ENCODE results near the gene SRPX.

SRPX gene

DNA sequence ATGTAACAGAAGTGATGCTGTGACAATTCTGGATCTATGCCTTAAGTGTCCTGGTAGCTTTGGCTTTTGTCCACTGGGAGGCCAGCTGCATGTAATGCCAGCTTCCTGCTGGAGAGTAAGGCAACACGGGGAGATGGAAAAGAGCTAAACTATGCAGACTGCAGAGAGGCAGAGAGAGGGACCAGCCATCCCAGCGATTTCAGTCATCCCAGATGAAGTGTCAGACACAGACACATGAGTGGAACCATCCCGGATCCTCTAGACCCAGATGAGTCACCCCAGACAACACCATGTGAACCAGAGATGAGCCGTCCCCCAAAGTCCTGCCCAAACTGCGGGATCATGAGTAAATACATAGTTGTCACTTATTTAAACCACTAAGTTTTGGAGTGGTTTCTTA is 14.6 kb downstream of the SRPX start:
- DNase-seq: no peak

DNA sequence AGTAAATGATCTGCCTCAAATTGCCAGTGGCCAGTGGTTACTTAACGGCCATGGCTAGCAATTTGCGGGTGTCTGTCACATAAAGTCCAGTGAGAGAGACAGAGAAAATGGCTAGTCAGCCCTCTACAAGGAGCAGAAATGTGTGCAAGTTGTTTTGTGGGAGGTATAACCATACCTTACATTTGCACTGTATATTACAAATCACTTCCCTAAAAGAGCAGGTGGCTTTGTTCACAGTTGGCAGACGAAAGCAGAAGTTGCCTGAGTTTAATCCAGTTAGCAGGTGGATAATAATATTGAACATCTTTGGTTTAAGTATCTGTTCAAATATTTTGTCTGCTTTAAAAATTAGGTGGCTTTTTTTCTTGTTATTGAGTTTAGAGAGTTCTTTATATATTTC is 15.6 kb downstream of the SRPX start:
- DNase-seq: no peak

DNA sequence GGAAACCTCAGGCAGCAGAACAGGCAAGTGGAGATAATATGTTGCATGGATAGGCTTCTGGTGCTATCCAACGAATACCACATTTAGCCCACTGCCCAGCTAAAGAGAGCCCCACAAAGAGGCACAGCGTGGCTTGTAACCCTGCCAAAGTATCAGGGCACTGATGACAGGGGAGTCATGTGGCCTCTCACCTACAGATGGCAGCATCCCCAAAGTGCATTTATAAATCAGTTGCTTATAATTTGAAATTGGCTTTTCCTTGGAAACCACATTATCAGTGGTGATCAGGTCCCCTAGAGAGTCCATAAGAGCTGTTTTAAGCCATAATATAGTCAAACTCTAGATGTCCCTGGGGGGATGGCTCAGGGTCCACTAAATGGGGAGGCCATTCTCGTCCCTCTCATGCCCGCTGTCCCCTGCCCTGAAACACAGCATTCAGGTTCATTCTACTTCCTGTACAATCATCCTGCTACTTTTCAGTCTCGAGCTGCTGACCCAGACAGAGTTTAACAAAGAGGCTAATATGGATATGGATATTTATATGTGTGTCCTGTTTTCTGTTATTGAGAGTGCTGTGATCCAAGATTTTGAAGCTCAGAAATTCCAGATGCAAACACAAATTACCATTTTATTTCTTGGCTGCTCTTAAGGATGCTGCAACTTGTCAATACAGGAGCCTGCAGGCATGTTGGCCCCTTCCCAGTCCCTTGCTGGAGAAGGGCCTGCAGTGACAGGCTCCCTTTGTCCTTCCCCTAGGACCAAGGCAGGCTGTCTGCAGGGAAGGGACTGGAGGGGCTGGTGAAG is 28.5 kb downstream of the SRPX start:
- no peak for DNase-seq

DNA sequence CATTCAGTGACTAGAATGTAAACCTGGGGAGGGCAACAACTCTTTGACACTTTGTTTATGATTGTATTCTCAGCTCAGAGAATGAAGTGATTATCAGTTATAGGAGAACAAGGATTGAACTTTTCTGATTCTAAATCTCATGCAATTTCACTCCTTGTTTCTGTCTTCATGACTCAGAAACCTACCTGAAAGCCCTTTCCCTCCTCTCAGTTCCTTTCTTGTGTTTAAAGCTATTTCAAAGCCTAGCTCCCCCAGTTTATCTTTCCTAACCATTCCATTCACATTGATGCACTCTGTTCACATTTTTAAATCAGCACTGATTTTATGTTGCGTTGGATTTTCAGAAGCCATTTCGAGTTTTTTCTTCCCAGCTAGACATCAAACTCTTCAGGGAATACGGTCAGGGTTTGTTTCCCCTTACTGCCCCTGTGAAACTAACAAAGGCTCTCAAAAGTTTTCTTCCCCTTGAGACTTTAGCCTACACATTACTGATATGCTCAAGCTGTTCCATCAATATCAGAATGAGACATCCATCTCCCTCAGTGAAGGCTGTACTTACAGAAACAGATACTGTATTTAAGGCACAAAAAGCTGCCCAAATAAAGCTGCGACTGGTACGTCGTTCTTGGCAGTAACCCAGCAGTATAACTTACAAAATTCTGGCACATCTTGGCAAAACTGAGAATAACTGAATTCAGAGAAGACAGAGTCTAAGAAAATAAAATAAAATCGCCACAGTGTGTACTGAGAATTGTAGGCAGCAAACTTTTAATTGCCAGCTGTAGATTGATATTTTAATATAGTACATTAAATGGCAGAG is 31.0 kb downstream of the SRPX start:
- no peak for DNase-seq

DNA sequence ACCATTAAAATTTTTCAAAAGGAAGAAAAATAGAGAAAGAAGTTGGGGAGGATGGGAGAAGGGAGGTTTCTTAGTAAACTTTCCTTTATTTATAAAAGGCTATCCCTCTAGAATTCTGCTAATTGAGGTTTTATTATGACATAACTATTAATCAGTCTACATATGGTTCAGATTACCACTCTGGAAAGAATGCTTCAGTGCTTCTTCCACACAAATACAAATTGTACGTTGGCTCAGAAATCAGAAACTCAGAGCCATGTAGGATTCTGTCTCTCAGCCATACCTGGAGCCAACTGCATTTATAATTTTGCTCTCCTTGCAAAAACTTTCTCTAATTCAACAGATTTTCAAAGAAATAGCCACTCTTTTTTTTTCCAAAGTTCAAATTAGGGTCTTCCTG is 37.1 kb downstream of the SRPX start:
- DNase-seq: no peak

DNA sequence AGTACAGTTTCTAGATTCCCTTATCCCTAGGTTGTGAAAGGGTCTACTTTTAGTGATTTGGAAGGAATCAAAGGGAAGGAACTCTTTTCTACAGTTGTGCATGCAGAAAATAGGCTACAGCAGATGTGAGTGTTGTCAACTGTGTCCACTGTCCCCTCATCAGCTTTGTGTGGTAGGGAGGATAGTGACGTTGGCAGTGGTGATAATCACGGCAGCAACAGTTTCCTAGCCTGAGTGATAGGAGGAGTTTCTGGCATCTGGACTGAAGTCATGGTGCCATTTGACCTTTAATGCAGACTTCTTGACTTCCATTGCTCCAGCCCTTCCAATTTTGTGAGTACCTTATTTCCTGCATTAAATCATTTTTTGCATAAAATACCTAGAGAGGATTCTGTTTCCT is 39.3 kb downstream of the SRPX start:
- DNase-seq: no peak

DNA sequence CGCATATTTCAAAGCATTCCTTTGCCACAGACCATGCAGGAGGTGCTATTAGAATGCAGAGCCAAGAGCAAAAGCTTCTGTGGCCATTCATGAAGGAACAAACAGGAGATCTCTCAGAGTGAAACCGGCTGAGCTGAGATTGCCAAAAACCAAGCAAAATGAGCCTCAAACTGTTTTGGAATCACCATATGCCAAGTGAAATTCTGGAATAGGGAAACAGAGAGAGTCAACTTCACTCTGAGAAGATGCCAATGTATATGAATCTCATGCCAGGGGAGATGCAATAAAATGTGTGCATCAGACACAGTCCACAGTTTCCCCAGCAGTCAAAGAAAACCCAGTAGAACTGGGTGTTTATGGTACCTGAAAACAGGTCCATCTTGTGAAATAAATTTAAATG is 42.3 kb downstream of the SRPX start:
- DNase-seq: no peak

DNA sequence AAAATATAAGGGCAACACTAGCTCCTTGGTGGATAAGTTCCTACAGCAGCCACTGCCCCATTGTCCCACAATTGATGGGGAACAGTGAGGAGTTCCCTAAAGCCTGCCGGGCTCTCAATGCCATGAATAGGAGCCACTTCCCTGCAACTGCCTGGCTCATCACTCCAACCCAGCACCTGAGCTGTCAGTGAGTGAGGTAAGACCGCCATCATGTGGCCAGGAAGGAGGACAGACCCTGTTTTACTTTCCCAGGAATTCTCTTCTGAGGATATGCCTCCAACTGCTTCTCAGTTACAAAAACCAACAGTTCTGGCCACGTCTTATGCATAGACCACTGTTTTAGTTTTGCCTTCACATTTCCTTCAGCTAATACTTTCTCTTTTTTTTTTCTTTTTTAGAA is 45.5 kb downstream of the SRPX start:
- DNase-seq: no peak

DNA sequence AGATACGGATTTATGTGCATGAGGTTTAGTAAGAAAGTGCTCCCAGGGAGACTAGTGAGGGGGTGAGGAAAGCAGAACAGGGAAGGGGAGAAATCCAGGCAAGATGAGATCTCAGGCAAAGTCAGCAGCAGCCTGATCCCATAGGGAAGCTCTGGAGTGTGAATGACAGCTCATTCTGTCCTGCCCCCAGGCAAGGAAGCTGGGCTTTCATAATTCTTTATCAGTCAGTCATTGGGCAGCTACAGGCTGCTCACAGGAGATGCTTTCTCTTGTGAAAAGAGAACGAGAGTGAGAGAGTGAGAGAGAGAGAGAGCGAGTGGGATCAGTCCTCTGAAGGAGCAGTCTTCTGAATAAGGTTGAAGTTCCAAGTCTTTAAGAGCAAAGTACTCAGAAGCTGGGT is 48.1 kb downstream of the SRPX start:
- no peak for DNase-seq

DNA sequence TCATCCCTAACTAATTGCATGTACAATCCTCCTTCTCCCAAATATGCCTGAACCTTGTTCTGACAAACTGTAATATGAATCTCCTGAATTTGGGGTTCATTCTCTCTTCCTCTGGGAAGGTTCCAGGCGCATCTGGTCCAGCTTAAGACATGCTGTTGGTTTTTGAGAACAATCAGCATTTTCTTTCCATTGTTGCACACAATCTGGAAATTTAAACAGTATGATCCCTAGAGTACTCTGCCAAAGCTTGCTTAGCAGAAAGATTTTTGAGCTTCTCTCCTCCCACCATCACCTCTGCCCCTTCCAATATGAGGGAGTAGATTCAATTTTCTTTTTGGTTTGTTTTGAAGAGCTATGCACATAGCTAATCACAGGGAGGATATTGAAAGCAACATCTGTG is 50.1 kb downstream of the SRPX start:
- DNase-seq: no peak

DNA sequence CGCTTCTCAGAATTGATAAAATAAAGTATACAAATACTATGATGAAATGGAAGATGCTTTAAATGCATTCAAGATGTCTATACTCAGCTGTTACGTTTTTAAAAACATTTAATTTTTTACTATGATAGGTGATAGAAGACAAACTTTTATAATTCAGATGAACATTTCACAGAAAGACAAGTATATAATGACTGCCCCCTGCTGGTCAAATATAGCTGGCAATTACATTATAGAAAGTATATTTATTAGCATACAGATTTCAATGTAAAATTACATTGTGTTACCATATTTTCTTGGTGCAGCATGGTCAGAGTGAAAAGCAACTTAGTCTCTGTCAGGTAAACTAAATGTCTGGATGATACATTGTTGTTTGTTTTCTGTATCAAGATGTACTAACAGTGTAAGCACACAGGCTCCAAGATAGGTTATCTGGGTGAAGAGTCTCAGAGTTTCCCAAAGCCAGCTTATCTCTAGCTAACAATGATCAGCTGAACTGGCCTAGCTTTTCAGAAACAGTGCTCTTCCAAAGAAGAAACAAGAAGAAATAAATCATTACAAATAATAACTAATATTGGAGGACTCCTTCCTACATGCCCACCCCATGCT is 54.1 kb downstream of the SRPX start:
- DNase-seq: no peak

DNA sequence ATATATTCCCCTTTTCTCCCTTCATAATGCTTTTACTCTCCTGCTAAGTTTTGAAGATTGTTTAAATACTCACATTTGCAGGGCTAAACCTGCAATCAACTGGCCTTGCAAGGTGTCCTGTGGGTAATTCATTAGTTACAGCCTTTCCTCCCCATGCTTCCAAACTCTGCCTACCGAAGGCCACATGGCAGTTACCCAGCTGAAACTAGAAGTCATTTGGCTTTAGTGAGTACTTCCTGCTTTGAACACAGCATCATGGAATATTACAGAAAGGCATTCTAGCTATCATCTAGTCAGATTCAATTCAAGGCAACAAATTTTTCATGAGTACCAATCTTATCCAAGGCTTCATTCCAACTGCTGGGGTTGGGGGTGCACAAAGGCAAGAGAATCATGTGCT is 55.6 kb downstream of the SRPX start:
- DNase-seq: no peak

DNA sequence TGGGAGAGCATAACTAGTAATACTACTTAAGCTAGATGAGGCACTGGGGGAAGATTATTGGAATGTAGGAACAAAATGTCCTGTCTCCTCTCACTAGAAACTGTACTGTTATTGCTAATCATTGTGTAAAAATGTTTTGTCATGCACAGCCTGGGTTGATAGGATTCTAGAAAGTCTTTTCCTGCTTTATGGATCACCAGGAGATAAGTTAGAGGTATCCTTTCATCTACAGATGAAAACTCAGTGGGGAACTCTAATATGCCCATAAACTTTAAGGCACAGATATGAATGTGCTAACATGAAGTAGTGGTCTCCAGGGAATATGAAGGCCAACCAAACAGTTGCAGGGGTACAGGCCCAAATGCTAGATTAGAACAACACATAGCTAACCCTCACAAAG is 57.5 kb downstream of the SRPX start:
- no peak for DNase-seq

DNA sequence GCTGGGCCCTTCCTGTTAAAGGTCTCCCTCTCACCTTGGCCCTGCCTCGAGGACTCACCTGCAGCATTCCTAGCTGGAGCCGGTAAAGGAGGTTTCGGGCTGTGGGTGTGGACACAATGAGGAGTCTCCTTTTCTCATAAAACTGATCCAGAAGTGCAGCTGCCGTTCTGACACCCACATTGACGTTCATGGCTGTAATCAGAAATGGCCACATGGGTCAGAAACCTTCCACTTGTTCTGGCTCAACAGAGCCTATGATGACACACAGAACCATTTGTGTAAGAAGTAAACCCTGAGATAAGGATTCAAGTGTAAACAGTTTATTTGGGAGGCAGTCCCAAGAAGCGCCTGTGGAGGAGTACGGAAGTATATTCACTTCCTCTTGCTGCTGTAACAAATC is 63.8 kb downstream of the SRPX start:
- no peak for DNase-seq

DNA sequence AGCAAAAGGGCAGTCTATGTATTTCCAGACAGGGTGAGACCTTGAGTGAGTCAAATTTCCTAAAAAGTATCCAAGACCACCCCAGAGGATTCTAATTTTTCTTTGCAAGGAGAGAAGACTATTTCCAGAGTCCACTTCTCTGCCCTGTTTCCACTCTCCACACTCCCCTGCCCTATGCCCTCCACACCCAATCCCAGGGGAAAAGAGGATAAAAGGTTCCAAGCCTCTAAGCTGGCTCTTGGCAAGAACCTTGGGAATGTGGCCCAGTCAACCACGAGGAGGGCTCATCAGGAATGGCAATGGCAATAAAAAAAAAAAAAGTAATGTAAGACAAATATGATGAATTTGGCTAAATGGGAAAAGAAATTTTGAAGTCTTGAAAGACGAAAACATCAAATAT is 65.9 kb downstream of the SRPX start:
- no peak for DNase-seq

DNA sequence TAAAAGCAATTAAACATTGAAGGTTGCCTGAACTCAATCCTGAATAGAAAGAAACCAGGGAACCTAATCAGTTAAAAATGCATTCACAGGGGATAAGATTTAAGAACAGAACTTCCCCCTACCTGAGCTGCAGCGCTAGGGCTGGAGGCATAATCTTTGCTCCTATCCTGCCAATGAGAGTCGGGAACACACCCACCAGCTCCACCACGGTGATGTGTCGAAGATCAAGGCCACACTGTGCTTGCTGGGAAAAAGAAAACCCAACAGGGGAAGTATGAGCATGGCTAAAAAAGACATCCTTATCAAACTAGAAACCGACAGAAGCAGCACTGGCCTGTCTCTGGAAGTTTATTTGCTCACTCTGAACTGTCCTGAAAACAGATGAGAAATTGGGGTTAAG is 66.3 kb downstream of the SRPX start:
- no peak for DNase-seq

DNA sequence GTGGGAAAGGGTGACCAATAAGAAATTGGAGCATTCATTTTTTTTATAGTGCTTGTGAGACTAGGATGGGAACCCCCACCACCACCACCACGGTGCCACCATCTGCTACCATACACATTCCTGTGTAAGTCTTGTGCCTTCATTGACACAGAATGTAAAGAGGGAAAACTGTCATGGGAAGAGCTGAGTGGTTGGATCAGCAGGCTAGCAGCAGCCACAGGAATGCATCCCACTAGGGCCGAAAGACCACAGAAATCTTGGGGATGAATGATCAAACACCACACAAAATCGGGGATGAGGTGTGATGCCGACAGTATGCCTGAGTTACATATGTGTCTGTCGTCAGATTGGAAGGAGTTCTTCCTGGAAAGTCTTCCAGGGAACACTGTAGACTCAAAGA is 69.2 kb downstream of the SRPX start:
- no peak for DNase-seq

DNA sequence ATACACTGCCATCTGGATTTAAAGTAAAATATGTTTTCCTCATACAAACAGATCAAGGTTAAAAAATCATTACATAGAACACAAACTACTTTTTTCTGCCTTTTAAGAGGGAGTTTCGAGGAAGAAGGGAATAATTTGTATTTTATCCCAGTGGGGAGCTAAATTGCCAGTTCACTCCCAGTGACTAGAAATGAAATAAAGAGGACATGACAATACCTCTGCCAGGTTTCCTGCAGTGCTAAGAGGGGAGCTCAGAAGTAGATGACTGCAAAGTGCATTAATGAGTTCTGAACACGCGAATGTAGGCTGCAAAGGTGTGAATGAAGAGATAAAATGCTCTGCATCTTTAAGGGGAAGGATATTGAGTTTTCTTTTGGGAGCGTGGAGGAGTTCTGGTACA is 69.7 kb downstream of the SRPX start:
- no peak for DNase-seq

DNA sequence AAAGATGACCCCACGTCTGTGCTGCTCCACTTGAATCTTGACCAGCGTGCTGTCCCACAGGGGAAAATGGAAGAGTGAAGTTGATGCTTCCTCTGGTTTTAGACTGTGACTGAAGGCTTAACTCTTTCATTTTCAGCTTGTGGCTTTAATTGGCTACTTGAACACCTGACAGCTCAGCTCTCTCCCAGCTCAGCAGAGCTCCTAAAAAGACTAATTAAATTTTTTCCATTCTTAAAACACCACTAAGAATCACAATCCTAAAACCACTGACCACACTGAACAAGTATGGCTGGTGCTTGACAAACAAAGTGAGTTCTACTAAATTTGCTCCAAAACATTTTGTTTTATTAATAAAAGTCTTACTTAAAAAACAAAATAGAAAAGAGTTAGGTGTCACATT is 71.7 kb downstream of the SRPX start:
- DNase-seq: no peak

DNA sequence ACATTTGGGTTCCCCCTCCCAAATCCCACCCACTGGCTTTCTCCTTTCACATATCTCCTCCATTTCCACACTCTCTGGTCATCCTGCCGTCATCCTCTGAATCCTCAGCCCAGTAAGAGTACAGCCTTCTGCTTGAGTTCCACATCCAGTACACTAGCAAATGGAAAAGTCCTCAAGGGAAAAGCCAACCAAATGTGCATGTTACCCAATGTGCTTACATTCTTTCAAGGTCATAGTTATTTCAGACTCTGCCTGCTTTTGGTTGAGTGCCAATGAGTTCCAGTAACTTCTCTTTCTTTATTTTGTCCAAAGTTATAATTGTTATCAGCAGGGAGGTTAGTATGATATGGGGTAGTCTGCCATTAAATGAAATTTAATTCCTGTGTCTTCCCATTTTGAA is 78.1 kb downstream of the SRPX start:
- DNase-seq: no peak

DNA sequence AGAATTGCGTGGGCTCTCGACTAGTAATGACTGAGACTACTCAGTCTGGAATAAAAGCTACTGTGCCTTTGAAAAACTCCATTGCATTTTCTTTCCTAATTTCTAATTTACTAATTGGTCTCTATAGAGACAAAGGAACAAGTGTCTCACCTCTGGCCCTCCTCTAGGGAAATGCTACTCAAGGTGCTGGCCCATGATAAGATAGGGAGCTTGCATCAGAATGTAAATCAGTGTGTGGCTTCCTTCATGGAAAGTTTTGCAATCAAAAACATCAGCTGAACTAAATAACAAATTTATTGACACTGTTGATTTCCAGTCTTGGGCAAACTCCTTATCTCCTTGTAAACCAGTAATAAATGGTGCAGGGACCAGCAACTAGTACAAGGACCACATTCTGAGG is 81.8 kb downstream of the SRPX start:
- DNase-seq: no peak

DNA sequence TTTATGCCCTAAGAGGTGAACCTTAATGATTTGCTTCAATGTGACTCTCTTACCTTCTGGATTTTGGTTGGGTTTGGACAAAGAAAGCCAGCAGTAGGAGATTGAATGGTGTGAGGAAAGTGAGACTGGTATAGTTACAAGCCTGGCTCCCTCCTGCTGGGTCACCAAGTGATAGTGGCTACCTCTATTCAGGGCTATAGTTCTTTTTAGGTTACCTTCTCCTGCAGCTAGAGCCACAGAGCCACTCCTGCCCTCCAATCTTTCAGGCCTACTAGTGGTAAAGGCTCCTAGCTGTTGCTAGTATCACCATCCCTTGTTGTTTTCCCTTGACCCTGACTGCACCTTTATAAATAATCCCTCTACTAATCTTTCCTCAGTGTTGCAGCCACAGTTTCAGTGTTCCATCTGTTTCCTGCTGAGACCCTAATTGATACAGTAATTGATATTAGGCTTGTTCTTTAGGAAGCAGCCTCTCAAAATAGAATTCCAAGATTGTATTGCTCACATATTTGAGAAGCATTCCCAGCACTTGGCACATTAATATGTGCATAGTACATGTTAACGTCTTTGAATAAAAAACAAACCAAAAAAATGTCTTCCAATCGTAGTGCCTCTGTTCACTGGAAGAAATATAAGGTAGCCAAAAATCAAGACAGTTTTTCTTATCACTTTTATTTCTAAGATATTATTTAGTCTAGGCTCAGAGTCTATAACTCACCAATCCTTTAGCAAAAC is 82.3 kb downstream of the SRPX start:
- DNase-seq: no peak

DNA sequence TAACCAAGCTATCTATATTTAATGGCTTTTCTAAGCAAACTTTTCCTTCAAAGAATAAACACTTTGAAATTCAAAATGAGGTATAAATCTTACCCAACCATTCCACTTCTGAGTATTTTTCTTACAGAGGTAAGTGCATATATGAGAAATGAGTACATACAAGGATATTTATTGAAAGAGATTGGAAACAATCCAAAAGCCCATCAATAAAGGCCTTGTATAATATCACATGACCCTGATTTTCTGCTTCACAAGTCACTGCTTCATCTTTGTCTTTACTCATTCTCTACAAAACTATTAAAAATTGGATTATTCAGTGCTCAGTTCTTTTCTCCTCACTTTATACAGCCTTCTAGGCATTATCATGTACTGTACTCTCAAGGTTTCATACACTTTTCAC is 91.3 kb downstream of the SRPX start:
- DNase-seq: no peak

DNA sequence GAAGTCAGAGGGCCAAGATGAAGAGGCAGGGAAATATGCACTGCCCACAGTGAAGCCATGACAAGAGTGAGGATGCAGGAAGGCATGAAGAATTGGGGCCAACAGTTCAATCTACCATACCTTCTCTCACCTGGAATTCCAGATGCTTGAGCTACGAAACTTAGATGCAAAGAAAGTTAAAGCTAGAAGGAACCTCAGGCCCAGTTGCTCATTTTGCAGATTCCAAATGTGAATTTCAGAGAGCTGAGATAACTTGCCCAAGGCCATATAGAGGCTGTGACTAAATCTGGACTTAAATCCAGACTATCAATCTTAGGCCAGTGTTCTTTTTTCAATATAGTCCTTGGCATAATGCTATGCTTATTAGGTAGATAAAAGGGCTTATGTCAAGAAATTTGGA is 92.7 kb downstream of the SRPX start:
- no peak for DNase-seq

Data from activated CD4-positive, alpha-beta T cell treated with anti-CD3 and anti-CD28 coated beads, Interleukin-2, amount 50 U/mL, for 1 hour (primary cell).